GM23338 (cell line): Measurements from ENCODE around the gene CEMIP2. TPM values are rescaled to one million over a fixed set of nuclear protein-coding genes. Genes with fewer than 3 reads are reported as not detected.

Experiments used
- ATAC-seq: fragments of 200-7000 bp; cut with Tn5 transposase; 3 replicates; pipeline ENCODE4 v1.9.1; 2020
- DNase-seq: peaks from one replicate; pipeline ENCODE4 v3.0.0-alpha.2; 2015; ENCODE audit warnings: low spot score
- H2AFZ ChIP-seq: fragments of 200-600 bp; sonication (generic); 2 replicates; pipeline ENCODE4 v1.8.0; 2016; ENCODE audit warnings: antibody characterized with exemption, mild to moderate bottlenecking, moderate library complexity
- H3F3A ChIP-seq: fragments of 200-600 bp; sonication (generic); replicated peaks from 2 replicates; pipeline ENCODE4 v1.8.0; 2017; ENCODE audit warnings: antibody characterized with exemption, mixed run types, low read depth
- H3K27ac ChIP-seq: fragments of 200-600 bp; sonication (generic); 2 replicates; pipeline ENCODE4 v1.6.1; 2016; ENCODE audit warnings: low read depth
- H3K27me3 ChIP-seq: fragments of 200-600 bp; sonication (generic); 2 replicates; pipeline ENCODE4 v1.8.0; 2016; ENCODE audit warnings: mild to moderate bottlenecking, mixed run types, moderate library complexity; ENCODE audit not compliant: insufficient read depth
- H3K36me3 ChIP-seq: fragments of 200-600 bp; sonication (generic); 2 replicates; pipeline ENCODE4 v1.8.0; 2016; ENCODE audit warnings: mild to moderate bottlenecking; ENCODE audit not compliant: insufficient read depth
- H3K4me1 ChIP-seq: fragments of 200-600 bp; sonication (generic); 2 replicates; pipeline ENCODE4 v1.8.0; 2016; ENCODE audit warnings: mild to moderate bottlenecking, moderate library complexity; ENCODE audit not compliant: insufficient read depth
- H3K4me2 ChIP-seq: fragments of 200-600 bp; sonication (generic); 2 replicates; pipeline ENCODE4 v1.7.1; 2017; ENCODE audit warnings: mixed run types
- H3K4me3 ChIP-seq: fragments of 200-600 bp; sonication (generic); 2 replicates; pipeline ENCODE4 v1.6.1; 2016; ENCODE audit warnings: mixed run types
- H3K79me2 ChIP-seq: fragments of 200-600 bp; sonication (generic); replicated peaks from 2 replicates; pipeline ENCODE4 v1.8.0; 2017; ENCODE audit warnings: mild to moderate bottlenecking; ENCODE audit not compliant: insufficient read depth
- H3K9me2 ChIP-seq: fragments of 200-600 bp; sonication (generic); 2 replicates; pipeline ENCODE4 v1.8.0; 2017; ENCODE audit not compliant: insufficient read depth
- H4K20me1 ChIP-seq: fragments of 200-600 bp; sonication (generic); replicated peaks from 2 replicates; pipeline ENCODE4 v1.8.0; 2017; ENCODE audit warnings: mild to moderate bottlenecking; ENCODE audit not compliant: insufficient read depth
- H3K27ac Mint-ChIP-seq: 2 replicates; pipeline ENCODE4 v1.8.0; 2020; ENCODE audit warnings: inconsistent platforms, mild to moderate bottlenecking, moderate library complexity, mixed read lengths
- H3K27me3 Mint-ChIP-seq: 3 replicates; pipeline ENCODE4 v1.8.0; 2022; ENCODE audit warnings: low read depth, mild to moderate bottlenecking, moderate library complexity, mixed read lengths, inconsistent platforms; ENCODE audit not compliant: insufficient read depth, poor library complexity
- H3K36me3 Mint-ChIP-seq: 3 replicates; pipeline ENCODE4 v1.8.0; 2021; ENCODE audit warnings: low read depth, mild to moderate bottlenecking, inconsistent platforms, moderate library complexity, mixed read lengths
- H3K4me1 Mint-ChIP-seq: 3 replicates; pipeline ENCODE4 v1.8.0; 2020; ENCODE audit warnings: mild to moderate bottlenecking, inconsistent platforms, mixed read lengths
- H3K4me3 Mint-ChIP-seq: 3 replicates; pipeline ENCODE4 v1.8.0; 2021; ENCODE audit warnings: moderate library complexity, mild to moderate bottlenecking, inconsistent platforms, mixed read lengths
- H3K9me3 Mint-ChIP-seq: 3 replicates; pipeline ENCODE4 v1.8.0; 2020; ENCODE audit warnings: moderate library complexity, mild to moderate bottlenecking, inconsistent platforms, mixed read lengths
- CREB1 ChIP-seq: fragments of 250-450 bp; sonication (Bioruptor Pico); IDR thresholded peaks from 2 replicates; pipeline ENCODE4 v1.5.0; 2020; ENCODE audit warnings: low read depth, mild to moderate bottlenecking, moderate library complexity
- CTCF ChIP-seq, 2 experiments: fragments of 200-600 bp in 1 of 2; sonication (generic) in 1 of 2; conservative IDR thresholded peaks; 2 replicates each; pipeline versions ENCODE4 v1.5.1 to v1.6.1; 2016 to 2017; ENCODE audit warnings: antibody characterized with exemption in 2 of 2, low read depth in 2 of 2, mild to moderate bottlenecking in 2 of 2, moderate library complexity in 1 of 2
- ETS1 ChIP-seq: IDR thresholded peaks from 2 replicates; pipeline ENCODE4 v1.6.1; 2016; ENCODE audit warnings: antibody characterized with exemption
- EZH2 ChIP-seq: fragments of 200-600 bp; sonication (generic); IDR thresholded peaks from one replicate; pipeline ENCODE4 v1.8.0; 2017; ENCODE audit warnings: antibody characterized with exemption, mild to moderate bottlenecking, low read depth; ENCODE audit not compliant: unreplicated experiment
- EZH2phosphoT487 ChIP-seq: fragments of 200-600 bp; sonication (generic); IDR thresholded peaks from one replicate; pipeline ENCODE4 v1.8.1; 2018; ENCODE audit warnings: antibody characterized with exemption; ENCODE audit not compliant: unreplicated experiment
- JUNB ChIP-seq: IDR thresholded peaks from one replicate; pipeline ENCODE4 v1.6.1; 2016; ENCODE audit warnings: antibody characterized with exemption; ENCODE audit not compliant: unreplicated experiment
- POLR2AphosphoS5 ChIP-seq: IDR thresholded peaks from 2 replicates; pipeline ENCODE4 v1.6.1; 2016; ENCODE audit warnings: antibody characterized with exemption, low read depth
- REST ChIP-seq: IDR thresholded peaks from one replicate; pipeline ENCODE4 v1.6.1; 2018; ENCODE audit warnings: antibody characterized with exemption; ENCODE audit not compliant: unreplicated experiment
- STAT1 ChIP-seq: IDR thresholded peaks from one replicate; pipeline ENCODE4 v1.6.1; 2016; ENCODE audit warnings: antibody characterized with exemption; ENCODE audit not compliant: unreplicated experiment
- ZNF114 ChIP-seq: fragments of 250-450 bp; sonication (Bioruptor Pico); IDR thresholded peaks from 2 replicates; pipeline ENCODE4 v1.5.0; 2020; ENCODE audit warnings: mild to moderate bottlenecking, moderate library complexity
- ZNF331 ChIP-seq: fragments of 250-450 bp; sonication (Bioruptor Pico); IDR thresholded peaks from 2 replicates; pipeline ENCODE4 v1.5.0; 2020; ENCODE audit warnings: low read depth, mild to moderate bottlenecking, moderate library complexity
- ZNF462 ChIP-seq: fragments of 250-450 bp; sonication (Bioruptor Pico); IDR thresholded peaks from 2 replicates; pipeline ENCODE4 v1.5.0; 2020; ENCODE audit warnings: mild to moderate bottlenecking, moderate library complexity
- polyA plus RNA-seq: library from polyadenylated mRNA; unstranded; fragments of >200 nt; fragmentation: Nextera tagmentation; extraction: Ambion mirVana; gene quantifications from 2 replicates; pipeline ENCODE4 v1.2.1, GENCODE V29; 2016
- total RNA-seq: library from RNA; depleted of rRNA; stranded (reverse); fragments of >200 nt; shearing (Covaris generic); gene quantifications from 2 replicates; pipeline ENCODE4 v1.2.3, GENCODE V29; 2014

Gene CEMIP2
- total and polyA plus RNA-seq, 2 experiments from 2014 or later, result 23.0 to 76.7 TPM

GRCh38 chr9:71697882-71698281 is 70.4 kb downstream of the CEMIP2 start:
- peaks cover 30% of the 10 kb centered on the region for H3K36me3 ChIP-seq
- no peak for ATAC-seq

More at GRCh38 chr9:71697882-71698281, 70.4 kb downstream of the CEMIP2 start:
- Mint-ChIP-seq H3K27me3 (no peaks in the 10 kb centered on the region), H3K4me1 (no peaks in the 10 kb centered on the region), H3K36me3 (peaks cover 47% of the 10 kb centered on the region), H3K27ac (no peak overlapping the region), H3K4me3 (no peak overlapping the region), H3K9me3 (no peaks in the 10 kb centered on the region; the same call in 2 of the 3 replicates)
- Histone ChIP-seq H3K4me2 (no peak overlapping the region), H4K20me1 (no peaks in the 10 kb centered on the region), H3K79me2 (no peaks in the 10 kb centered on the region), H3K27me3 (no peaks in the 10 kb centered on the region), H2AFZ (no peak overlapping the region), H3K4me3 (no peak overlapping the region), H3K9me2 (no peaks in the 10 kb centered on the region), H3K4me1 (no peaks in the 10 kb centered on the region), H3F3A (no peaks in the 10 kb centered on the region), H3K27ac (no peak overlapping the region; the same call in 1 of the 2 replicates)
- TF ChIP-seq CREB1 (CRISPR knock-in tag) (no peak), EZH2 (no peak), JUNB (no peak), ETS1 (no peak), EZH2phosphoT487 (no peak), ZNF331 (CRISPR knock-in tag) (no peak), CTCF (conservative IDR thresholded peaks at IDR 0.05; ENCODE audit: low read depth in 2 of 2) (no peak), REST (no peak), POLR2AphosphoS5 (no peak), ZNF462 (CRISPR knock-in tag) (no peak), STAT1 (no peak), ZNF114 (CRISPR knock-in tag) (no peak)
- no peak for DNase-seq
